ENCODE results near the gene AHCYL2.
A peak's percentile ranks its signal among the peaks of the same experiment; 100 is the strongest.
"Not testable (repeated sequence)": the region's sequence is repeated elsewhere in the genome, so short reads cannot be mapped to it uniquely, and the experiment has no call there.

Gene AHCYL2

DNA sequence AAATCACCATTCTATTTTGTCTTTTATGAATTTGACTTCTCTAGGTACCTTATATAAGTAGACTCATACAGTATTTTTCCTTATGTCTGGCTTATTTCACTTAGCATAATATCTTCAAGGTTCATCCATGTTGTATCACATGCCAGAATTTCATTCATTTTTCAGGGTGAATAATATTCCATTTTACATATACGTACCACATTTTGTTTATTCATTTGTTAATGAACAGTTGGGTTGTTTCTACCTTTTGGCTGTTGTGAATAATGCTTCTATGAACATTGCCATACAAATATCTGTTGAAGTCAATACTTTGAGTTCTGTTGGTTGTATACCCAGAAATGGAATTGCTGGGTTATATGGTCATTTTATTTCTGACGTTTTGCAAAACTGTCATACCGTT lies 20.7 kb downstream of the AHCYL2 start:
- DNase-seq: no peak

- no peak for DNase-seq
These were observed 22.3 kb downstream of the AHCYL2 start for GRCh38 chr7:129247087-129247486.

DNA sequence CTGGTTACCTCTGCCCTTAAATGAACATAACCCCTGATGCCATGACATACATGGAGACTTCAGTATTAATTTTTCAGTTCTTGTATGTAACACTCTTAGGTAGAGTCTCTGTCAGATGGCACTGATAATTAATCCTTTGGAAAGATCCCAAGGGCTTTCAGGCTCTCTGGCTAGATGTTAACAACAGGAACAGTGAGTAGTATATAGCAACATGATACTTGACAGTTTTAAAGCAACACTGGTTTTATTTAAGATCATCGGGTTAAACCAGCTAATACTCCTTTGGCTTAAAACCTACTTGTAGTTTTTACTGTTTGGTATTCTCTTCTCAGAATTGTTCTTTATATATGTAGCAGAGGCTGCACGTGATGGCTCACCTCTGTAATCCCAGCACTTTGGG lies 27.3 kb downstream of the AHCYL2 start:
- DNase-seq: no peak

DNA sequence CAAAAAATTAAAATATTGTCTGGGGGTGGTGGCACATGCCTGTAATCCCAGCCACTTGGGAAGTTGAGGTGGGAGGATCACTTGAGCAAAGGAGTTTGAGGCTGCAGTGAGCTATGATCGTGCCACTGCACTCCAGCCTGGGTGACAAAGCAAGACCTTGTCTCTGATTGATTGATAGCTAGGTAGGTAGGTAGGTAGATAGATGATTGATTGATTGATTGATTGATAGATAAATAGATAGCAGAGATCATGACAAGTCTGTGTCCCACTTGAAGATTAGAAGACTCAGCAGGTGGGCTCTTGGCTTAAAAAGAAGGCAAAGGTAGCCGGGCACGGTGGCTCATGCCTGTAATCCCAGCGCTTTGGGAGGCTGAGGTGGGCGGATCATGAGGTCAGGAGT lies 27.8 kb downstream of the AHCYL2 start:
- DNase-seq: not testable (repeated sequence)

DNA sequence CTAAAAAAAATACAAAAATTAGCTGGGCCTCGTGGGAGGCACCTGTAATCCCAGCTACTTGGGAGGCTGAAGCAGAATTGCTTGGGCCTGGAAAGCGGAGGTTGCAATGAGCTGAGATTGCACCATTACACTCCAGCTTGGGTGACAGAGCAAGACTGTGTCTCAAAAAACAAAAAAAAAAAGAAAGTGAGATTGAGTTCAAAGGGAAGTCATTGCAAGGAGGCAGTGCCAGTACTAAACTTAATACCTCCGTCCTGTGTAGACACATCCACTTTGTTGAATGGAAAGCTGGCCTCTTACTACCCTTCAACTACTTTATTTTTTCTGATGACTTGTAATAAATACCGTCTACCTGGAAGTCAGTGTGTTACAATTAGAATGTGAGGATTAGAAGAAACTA lies 31.0 kb downstream of the AHCYL2 start:
- DNase-seq: no peak

DNA sequence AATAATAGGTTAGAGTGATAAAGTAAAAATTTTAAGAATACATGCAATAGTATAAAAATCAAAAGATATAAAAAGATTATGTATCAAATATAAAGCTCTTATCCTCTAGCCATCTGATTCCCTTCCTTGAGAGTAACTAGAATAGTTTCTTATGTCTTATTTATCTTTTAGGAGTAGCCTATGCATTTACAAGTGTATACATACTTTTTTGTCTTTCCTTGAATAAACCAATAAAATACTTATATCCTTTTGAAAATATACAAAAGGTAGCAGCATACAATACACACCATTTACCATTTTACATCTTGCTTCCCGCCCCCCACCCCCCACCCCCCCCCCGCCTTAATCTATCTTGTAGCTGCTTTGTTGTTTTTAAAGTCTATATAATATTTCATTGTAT lies 31.4 kb downstream of the AHCYL2 start:
- no peak for DNase-seq

DNA sequence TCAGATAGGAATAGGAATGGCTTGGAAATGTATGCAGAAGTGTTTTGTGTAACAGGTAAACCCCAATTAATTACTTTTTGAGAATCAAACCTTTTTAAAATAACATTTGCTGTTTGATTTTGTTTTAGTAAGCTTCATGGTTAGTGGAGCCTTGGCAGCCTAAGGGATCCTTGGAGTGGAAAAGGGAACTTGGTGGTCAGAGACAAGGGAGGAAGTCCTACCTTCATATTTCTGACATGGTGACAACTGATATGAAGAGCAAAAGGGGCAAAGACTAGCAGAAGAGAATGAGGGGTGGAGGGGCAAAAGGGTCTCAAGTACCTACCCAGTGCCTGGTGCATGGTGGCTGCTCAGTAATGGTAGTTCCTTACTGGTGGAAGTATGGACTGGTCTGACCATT lies 32.3 kb downstream of the AHCYL2 start:
- DNase-seq: no peak

- DNase-seq: no peak
These were observed 34.0 kb downstream of the AHCYL2 start for GRCh38 chr7:129258649-129259389.

- DNase-seq: no peak
These were observed 37.5 kb downstream of the AHCYL2 start for GRCh38 chr7:129262324-129262723.

GRCh38 chr7:129263168-129263567 lies 38.3 kb downstream of the AHCYL2 start:
- DNase-seq: no peak

DNA sequence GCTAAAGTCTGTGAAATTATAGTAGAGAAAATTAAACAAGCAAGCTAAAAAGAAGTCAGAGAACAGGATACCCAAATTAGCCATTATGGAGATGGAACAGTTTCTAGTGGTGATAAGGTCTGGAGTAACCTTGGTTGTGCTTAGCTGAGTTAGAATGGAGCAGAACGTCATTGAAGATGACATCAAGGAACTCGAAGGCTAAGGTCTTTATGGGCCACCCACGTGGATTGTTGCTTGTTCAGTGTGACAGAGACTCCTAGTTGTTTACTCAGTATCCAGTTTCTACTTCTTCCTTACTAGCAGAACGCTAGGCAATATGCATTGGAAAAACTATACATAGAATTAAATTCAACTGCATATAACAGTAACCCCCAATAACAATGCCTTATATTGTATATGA lies 39.7 kb downstream of the AHCYL2 start:
- DNase-seq: no peak

DNA sequence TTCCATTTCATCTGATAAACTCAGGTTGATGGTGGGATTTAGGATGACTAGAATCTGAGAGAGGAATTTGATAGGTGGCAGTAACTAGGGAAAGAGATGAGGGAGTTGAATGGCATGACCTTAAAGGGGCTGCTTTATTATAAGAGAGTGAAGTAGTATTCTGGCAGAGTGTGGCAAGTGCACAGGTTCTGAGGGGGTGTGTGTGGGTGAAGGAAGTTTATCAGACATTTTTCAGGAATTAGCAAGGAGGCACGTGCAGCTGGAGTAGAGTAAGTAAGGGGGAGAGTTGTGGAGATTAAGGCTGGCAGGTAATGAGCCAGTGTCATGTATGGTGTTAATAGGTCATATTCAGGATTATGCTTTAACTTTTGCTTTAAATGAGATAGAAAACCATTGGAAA lies 40.5 kb downstream of the AHCYL2 start:
- DNase-seq: no peak

DNA sequence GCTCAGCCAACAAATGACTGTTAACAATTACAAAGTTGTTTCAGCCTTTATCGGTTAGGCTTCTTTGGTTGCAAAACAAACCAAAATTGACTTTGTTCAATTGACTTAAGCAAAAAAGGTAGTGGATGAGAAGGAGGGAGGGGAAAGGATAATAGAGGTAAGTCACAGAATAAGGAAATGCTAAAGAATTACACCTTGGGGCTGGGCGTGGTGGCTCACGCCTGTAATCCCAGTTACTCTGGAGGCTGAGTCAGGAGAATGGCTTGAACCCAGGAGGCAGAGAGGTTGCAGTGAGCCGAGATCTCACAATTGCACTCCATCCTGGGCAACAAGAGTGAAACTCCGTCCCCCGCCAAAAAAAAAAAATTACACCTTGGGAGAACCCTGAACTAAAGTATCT lies 41.4 kb downstream of the AHCYL2 start:
- DNase-seq: no peak

DNA sequence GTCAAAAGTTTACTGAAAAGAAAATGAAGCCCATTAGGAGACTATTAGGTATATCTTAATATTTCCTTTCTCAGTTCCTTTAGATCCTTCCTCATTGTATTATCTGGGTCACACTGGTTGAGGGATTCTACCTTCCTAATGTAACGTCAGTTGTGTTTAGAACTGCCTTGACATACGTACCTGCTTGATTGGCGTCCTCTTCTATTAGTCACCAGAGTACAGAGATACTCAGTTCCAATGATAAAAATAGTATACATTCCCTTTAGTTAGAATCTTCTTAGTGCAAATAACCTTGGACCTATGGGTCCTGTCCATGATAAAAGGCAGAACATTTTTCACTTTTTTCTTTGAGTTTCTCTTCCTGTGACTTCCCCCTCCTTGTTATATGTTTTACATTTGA lies 45.2 kb downstream of the AHCYL2 start:
- no peak for DNase-seq

DNA sequence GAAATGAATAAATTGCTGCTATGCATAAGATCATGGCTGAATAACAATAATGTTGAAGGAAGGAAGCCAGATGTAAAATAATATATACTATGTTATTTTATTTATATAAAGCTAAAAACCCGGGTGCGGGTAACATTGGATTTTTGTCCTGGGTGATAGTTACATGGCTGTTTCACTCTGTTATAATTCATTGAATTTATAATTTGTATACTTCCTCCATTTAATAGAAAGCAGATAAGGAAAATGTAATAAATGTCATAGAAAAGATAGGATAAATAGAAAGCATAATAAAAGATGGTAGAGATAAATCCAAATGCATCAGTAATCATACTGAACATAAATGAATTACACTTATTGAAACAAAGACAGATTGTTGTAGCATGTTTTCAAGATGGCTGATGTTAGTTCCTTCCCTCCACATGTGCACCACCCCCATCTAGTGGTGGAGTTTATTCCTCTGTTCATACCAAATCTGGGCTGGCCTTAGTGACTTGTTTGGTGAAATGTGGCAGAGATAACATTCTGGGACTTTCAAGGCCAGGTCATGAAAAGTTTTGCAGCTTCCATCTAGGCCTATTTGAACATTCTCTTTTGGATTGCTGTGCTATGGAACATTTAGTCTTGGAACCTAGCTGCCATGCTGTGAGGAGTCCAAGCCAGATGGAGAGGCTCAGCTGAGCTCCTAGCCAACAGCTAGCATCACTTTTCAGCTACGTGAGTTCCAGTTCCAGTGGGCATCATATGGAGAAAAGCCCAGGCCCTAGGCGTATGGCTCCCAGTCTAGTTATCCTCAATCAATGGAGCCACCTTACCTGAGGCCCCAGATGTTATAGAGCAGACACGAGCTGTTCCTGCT lies 46.9 kb downstream of the AHCYL2 start:
- peak; percentile 74 for DNase-seq

- DNase-seq: no peak
These were observed 49.1 kb downstream of the AHCYL2 start for GRCh38 chr7:129273936-129274335.

DNA sequence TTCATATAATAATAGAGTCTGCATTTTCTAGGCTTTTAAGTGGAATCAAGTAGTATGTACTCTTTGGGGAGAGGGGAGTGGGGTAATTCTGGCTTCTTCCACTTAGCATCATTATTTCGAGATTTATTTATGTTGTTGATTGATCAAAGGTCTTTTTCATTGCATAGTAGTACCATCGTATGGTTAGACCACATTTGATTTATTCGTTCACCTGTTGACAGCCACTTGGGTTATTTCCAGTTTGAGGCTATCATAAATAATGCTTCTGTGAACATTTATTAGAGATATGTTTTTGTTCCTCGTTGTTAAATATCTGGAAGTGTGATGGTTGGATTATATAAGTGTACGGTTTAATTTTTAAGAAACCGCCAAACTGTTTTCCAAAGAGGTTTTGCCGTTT lies 52.8 kb downstream of the AHCYL2 start:
- DNase-seq: no peak

DNA sequence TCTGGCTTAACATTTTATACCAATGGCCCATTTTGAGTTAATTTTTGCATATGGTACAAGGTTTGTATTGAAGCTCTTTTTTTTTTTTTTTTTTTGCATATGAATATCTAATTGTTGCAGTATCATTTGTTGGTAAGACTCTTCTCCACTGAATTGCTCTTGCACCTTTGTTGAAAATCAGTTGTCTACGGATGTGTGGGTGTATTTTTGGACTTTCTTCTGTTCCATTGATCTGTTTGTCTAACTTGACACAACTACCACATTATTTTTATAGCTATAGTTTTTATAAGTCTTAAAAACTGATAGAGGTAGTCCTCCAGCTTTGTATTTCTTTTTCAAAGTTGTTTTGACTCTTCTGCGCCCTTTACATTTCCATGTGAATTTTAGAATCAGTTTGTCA lies 53.9 kb downstream of the AHCYL2 start:
- no peak for DNase-seq

DNA sequence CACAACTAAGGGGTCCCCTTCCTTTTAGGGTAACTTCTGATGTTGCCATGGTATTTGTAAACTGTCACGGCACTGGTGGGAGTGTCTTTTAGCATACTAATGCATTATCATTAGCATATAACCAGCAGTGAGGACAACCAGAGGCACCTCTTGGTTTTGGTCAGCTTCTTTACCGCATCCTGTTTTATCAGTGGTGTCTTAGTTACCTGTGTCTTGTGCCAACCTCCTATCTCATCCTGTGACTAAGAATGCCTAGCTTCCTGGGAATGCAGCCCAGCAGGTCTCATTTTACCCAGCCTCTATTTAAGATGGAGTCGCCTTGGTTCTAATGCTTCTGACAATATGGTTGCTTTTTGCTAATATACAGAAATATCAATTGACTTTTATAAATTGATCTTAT lies 54.9 kb downstream of the AHCYL2 start:
- DNase-seq: no peak

DNA sequence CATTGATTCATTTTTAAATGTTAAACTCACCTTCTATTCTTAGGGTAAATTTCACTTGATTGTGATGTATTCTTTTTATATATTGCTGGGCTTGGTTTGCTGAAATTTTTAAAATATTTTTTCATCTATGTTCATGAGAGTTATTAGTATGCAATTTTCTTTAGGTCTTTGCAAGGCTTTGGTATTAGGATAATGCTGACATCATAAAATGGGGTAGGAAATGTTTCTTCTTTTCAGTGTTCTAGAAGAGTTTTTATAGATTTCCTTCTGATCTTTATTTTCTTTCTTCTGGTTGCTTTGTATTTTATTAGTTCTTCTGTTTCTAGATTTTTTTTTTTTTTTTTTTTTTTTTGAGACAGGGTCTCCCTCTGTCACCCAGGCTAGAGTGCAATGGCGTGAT lies 56.3 kb downstream of the AHCYL2 start:
- no peak for DNase-seq

DNA sequence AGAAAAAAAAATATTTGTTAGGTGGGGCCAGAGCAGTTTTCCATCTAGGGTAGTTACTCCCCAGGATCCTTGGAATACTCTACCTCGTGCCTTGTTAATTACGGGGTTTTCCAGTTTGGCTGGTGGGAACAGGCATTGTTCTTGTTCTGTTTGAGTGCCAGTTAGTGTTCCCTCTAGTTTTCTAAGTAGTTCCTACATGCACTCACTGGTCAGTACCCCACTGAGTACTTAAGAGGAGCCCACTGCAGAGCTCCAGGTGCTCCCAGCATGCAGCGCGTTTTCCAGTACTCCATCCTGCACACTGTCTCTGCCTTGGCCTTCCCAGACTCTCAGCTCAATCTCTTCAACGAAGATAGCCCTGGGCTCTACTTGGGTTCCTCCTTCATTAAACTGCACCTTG lies 58.0 kb downstream of the AHCYL2 start:
- no peak for DNase-seq

DNA sequence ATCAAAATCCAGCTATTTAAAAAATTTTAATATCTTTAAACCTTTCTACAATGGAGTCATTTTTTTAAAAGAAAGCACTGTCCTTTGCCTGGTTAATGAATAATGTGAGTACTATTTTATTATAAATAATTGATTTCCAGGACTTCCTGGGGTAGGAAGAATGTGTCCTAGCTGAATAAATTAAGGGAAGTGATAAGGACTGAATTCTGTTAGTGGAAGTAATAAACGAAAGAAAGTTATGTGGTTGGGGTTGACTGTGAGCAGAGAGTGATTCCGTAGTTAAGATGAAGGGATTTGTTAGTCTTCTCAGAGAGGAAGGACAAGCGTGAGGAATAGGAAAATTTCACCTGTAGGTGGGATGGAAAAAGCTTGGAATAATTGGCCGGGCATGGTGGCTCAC lies 59.1 kb downstream of the AHCYL2 start:
- DNase-seq: no peak

DNA sequence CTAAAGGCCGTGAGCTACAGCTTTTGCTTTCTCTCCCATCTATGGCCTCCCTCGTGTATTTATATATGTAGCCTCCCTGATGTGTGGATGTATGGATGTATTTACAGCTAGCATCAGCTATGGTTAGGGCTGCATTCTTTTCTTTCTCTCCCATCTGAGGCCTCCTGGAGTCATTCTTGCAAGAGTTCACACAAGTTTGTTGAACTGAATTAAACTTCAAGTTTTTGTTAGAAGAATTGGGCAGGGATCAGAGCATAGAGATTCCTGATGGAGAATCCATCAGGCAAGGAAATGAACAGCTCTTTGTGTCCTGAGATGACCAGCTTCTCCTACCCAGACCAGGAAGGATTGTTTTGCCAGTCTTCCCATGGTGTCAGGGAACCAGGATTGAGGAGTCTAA lies 60.3 kb downstream of the AHCYL2 start:
- DNase-seq: no peak

- no peak for DNase-seq
These were observed 68.0 kb downstream of the AHCYL2 start for GRCh38 chr7:129292861-129293260.

GRCh38 chr7:129295015-129295423 lies 70.2 kb downstream of the AHCYL2 start:
- no peak for DNase-seq
